CD14-positive monocyte (primary cell): Measurements from ENCODE around the gene PRC1. TPM values are rescaled to one million over a fixed set of nuclear protein-coding genes. Genes with fewer than 3 reads are reported as not detected.

Experiments used
- DNase-seq, 3 donors: peaks; one replicate each; pipeline ENCODE4 v3.0.0-alpha.2; 2011 to 2022
- H2AFZ ChIP-seq: 2 replicates; pipeline ENCODE4 v1.6.0; 2012; ENCODE audit warnings: mild to moderate bottlenecking, low read depth, low read length, inconsistent platforms; ENCODE audit not compliant: insufficient read depth, poor library complexity, severe bottlenecking
- H3K27ac ChIP-seq, 2 donors: 1 replicate in 1 of 2; 2 replicates in 1 of 2; pipeline ENCODE4 v1.5.1; 2012 to 2013; ENCODE audit warnings: low read length in 2 of 2, control low read depth in 1 of 2, inconsistent platforms in 1 of 2, low read depth in 1 of 2, mild to moderate bottlenecking in 1 of 2
- H3K27me3 ChIP-seq, 2 donors: one replicate each; pipeline versions ENCODE4 v1.6.0 to v1.6.1; 2011 to 2013; ENCODE audit warnings: low read length in 2 of 2; ENCODE audit not compliant: control insufficient read depth in 2 of 2, insufficient read depth in 2 of 2
- H3K36me3 ChIP-seq, 2 donors: replicated peaks in 1 of 2; 1 replicate in 1 of 2; 2 replicates in 1 of 2; pipeline versions ENCODE4 v1.5.1 to v1.6.1; 2012 to 2013; ENCODE audit warnings: low read length in 2 of 2, control low read depth in 1 of 2, inconsistent platforms in 1 of 2, mild to moderate bottlenecking in 1 of 2; ENCODE audit not compliant: insufficient read depth in 2 of 2, control insufficient read depth in 1 of 2
- H3K4me1 ChIP-seq, 2 donors: 1 replicate in 1 of 2; 2 replicates in 1 of 2; pipeline versions ENCODE4 v1.5.1 to v1.6.1; 2012 to 2013; ENCODE audit warnings: low read length in 2 of 2, control low read depth in 1 of 2, inconsistent platforms in 1 of 2, mild to moderate bottlenecking in 1 of 2, moderate library complexity in 1 of 2; ENCODE audit not compliant: insufficient read depth in 2 of 2, control insufficient read depth in 1 of 2
- H3K4me2 ChIP-seq: replicated peaks from 2 replicates; pipeline ENCODE3; 2012; ENCODE audit warnings: low read length, moderate library complexity, mild to moderate bottlenecking; ENCODE audit not compliant: poor library complexity, severe bottlenecking; ENCODE audit errors: extremely low read depth
- H3K4me3 ChIP-seq, 3 experiments: fragments of 200-600 bp in 1 of 3; sonication (generic) in 1 of 3; replicated peaks in 1 of 3; 1 replicate in 2 of 3; 2 replicates in 1 of 3; pipeline ENCODE4 v1.5.1; 2011 to 2013; ENCODE audit warnings: low read length in 3 of 3, mild to moderate bottlenecking in 3 of 3, control low read depth in 2 of 3, low read depth in 2 of 3, inconsistent platforms in 1 of 3, moderate library complexity in 1 of 3
- H3K79me2 ChIP-seq: 2 replicates; pipeline ENCODE4 v1.6.0; 2012; ENCODE audit warnings: mild to moderate bottlenecking, control low read depth, inconsistent platforms, low read length, moderate library complexity; ENCODE audit not compliant: insufficient read depth
- H3K9ac ChIP-seq: 2 replicates; pipeline ENCODE4 v1.6.0; 2017; ENCODE audit warnings: low read length, mild to moderate bottlenecking; ENCODE audit not compliant: insufficient read depth, poor library complexity, severe bottlenecking
- H3K9me3 ChIP-seq, 2 donors: replicated peaks in 1 of 2; 1 replicate in 1 of 2; 2 replicates in 1 of 2; pipeline versions ENCODE4 v1.5.1 to v1.6.1; 2012 to 2013; ENCODE audit warnings: low read length in 2 of 2, control low read depth in 1 of 2; ENCODE audit not compliant: control insufficient read depth in 1 of 2, insufficient read depth in 1 of 2
- H4K20me1 ChIP-seq: 2 replicates; pipeline ENCODE4 v1.6.0; 2012; ENCODE audit warnings: mild to moderate bottlenecking, low read length, control low read depth, moderate library complexity; ENCODE audit not compliant: insufficient read depth
- H3K27ac Mint-ChIP-seq, 7 donors: one replicate each; pipeline ENCODE4 v1.8.0; 2020; ENCODE audit warnings: mild to moderate bottlenecking in 7 of 7, mixed read lengths in 7 of 7, moderate library complexity in 6 of 7, inconsistent platforms in 2 of 7
- H3K27me3 Mint-ChIP-seq, 3 donors: one replicate each; pipeline ENCODE4 v1.8.0; 2021 to 2022; ENCODE audit warnings: low read depth in 3 of 3, mild to moderate bottlenecking in 3 of 3, mixed read lengths in 3 of 3, moderate library complexity in 3 of 3, inconsistent platforms in 1 of 3
- H3K36me3 Mint-ChIP-seq, 2 donors: one replicate each; pipeline ENCODE4 v1.8.0; 2020; ENCODE audit warnings: mixed read lengths in 2 of 2, inconsistent platforms in 1 of 2, mild to moderate bottlenecking in 1 of 2
- H3K4me1 Mint-ChIP-seq: one replicate; pipeline ENCODE4 v1.8.0; 2020; ENCODE audit warnings: mild to moderate bottlenecking, mixed read lengths
- H3K4me3 Mint-ChIP-seq, 2 donors: one replicate each; pipeline ENCODE4 v1.8.0; 2020; ENCODE audit warnings: mild to moderate bottlenecking in 2 of 2, mixed read lengths in 2 of 2, moderate library complexity in 1 of 2
- H3K9me3 Mint-ChIP-seq, 7 donors: one replicate each; pipeline ENCODE4 v1.8.0; 2020 to 2022; ENCODE audit warnings: mixed read lengths in 7 of 7, mild to moderate bottlenecking in 6 of 7, moderate library complexity in 6 of 7, inconsistent platforms in 2 of 7
- CTCF ChIP-seq: fragments of 200-600 bp; IDR thresholded peaks from one replicate; pipeline ENCODE4 v1.8.0; 2022; ENCODE audit warnings: antibody characterized with exemption, mild to moderate bottlenecking
- WGBS: methylation state at CpG from one replicate; pipeline ENCODE4 v1.1.5; 2013; ENCODE audit warnings: missing lambda C conversion rate; ENCODE audit not compliant: insufficient coverage; 5-methylcytosine and 5-hydroxymethylcytosine counted together
- intact Hi-C, 2 donors: fragments of 100-400 bp; cut with micrococcal nuclease; formaldehyde crosslinking; loops; one replicate each; pipeline versions ENCODE4 v1.15.0 to v1.15.1; 2023
- polyA plus RNA-seq, 3 donors: library from polyadenylated mRNA; depleted of rRNA in 1 of 3; unstranded in 2 of 3; stranded (reverse) in 1 of 3; fragments of 300-500 nt in 2 of 3; fragments of >200 nt in 1 of 3; fragmentation: Illumina TruSeq in 2 of 3; gene quantifications; 1 replicate in 2 of 3; 2 replicates in 1 of 3; pipeline ENCODE4 v1.2.3, GENCODE V29; 2012 to 2021
- small RNA-seq: library from RNA; depleted of rRNA; stranded (forward); fragments of <200 nt; gene quantifications from one replicate; pipeline ENCODE3, GENCODE V24; 2012; ENCODE audit warnings: low read depth; ENCODE audit not compliant: insufficient read length

Gene PRC1
- polyA plus RNA-seq, 3 donors: 1.6 to 6.9 (median 2.0) TPM

GRCh38 chr15:90916461-90916860 is 77.9 kb downstream of the PRC1 start:
- Histone ChIP-seq H4K20me1 (peaks cover 4% of the 10 kb centered on the region), H2AFZ (peak overlapping the region; percentile 69), H3K9me3 (no peaks in the 10 kb centered on the region), H3K36me3 (peaks cover 63 to 71% of the 10 kb centered on the region in 2 donors), H3K4me3 (peak overlapping the region; percentile 3 to 76 (median 40)), H3K4me2 (peak overlapping the region; percentile 86), H3K9ac (peak overlapping the region; percentile 71), H3K4me1 (peaks cover 49 to 55% of the 10 kb centered on the region in 2 donors), H3K79me2 (peaks cover 34% of the 10 kb centered on the region), H3K27me3 (no peaks in the 10 kb centered on the region), H3K27ac (peak overlapping the region; percentile 83 to 93)
- WGBS: 29% methylated on average over 11 of the region's 11 CpGs
- Mint-ChIP-seq H3K9me3 (peaks cover 0 to 2% (median 0%) of the 10 kb centered on the region in 7 donors), H3K27ac (peak overlapping the region; percentile 95 to 98 (median 97)), H3K36me3 (peaks cover 73 to 90% of the 10 kb centered on the region in 2 donors), H3K27me3 (peaks cover 0 to 2% (median 1%) of the 10 kb centered on the region in 3 donors), H3K4me1 (peaks cover 55% of the 10 kb centered on the region), H3K4me3 (peak overlapping the region; percentile 81 to 93)
- intact Hi-C loops: loop anchor here in 1 of 2 donors (2.0 to 10.0 kb wide), 2 partner anchors 14 to 938 kb away; partner anchors contain the start of gene SLCO3A1
- no peak for DNase-seq
- TF ChIP-seq CTCF: no peak

Small RNA genes within 50 kb of the gene (small RNA-seq; reads per million reads assigned to genes)
- gene RF00019: not detected

Other genes with a start within 250 kb of the PRC1 start
- gene FURIN, start 125.9 kb downstream of the PRC1 start, polyA plus RNA-seq: 10 to 100 TPM in 2 of 3 donors, 1 to 10 TPM in 1; 6.5 to 47.3 (median 14.3) TPM
- 100 to 1,000 TPM; 140 to 260 (median 157) TPM for gene FES, start 110.0 kb downstream of the PRC1 start, polyA plus RNA-seq
- 100 to 1,000 TPM in 1 of 3 donors, 1 to 10 TPM in 2; 6.6 to 318 (median 7.3) TPM for gene MAN2A2, start 91.2 kb downstream of the PRC1 start, polyA plus RNA-seq
- 10 to 100 TPM; 11.6 to 19.7 (median 14.8) TPM for gene HDDC3, start 62.0 kb downstream of the PRC1 start, polyA plus RNA-seq
- gene UNC45A, start 59.2 kb downstream of the PRC1 start, polyA plus RNA-seq: 10 to 100 TPM; 29.3 to 42.6 (median 30.4) TPM
- gene RCCD1, start 39.7 kb downstream of the PRC1 start, polyA plus RNA-seq: 1 to 10 TPM; 1.2 to 2.8 (median 1.5) TPM
- gene VPS33B, start 28.1 kb upstream of the PRC1 start, polyA plus RNA-seq: 10 to 100 TPM in 1 of 3 donors, 1 to 10 TPM in 2; 4.0 to 16.9 (median 4.8) TPM
- not detected for gene SV2B, start 105.7 kb upstream of the PRC1 start, polyA plus RNA-seq